GM19193 (cell line): ENCODE results near the gene NGRN.

ENCODE experiments used
- POLR2A ChIP-seq: IDR thresholded peaks from 4 replicates; pipeline ENCODE4 v1.6.1; 2011; ENCODE audit not compliant: insufficient read depth, insufficient read length; ENCODE audit errors: extremely low read depth

Gene NGRN

GRCh38 chr15:90265271-90266060, at the start of gene NGRN:
NGRN (plus strand) TSS chr15:90265672; CDS start chr15:90265713, 41 bp downstream.
- peak; percentile 97 for TF ChIP-seq POLR2A

GRCh38 chr15:90217671-90218394, 47.6 kb upstream of the NGRN start:
- no peak for TF ChIP-seq POLR2A

- no peak for TF ChIP-seq POLR2A
Measured at GRCh38 chr15:90219421-90220141, 45.9 kb upstream of the NGRN start.

GRCh38 chr15:90221246-90221900, 44.1 kb upstream of the NGRN start:
- no peak for TF ChIP-seq POLR2A

GRCh38 chr15:90222547-90222946, 42.9 kb upstream of the NGRN start:
- no peak for TF ChIP-seq POLR2A

GRCh38 chr15:90223441-90224165, 41.9 kb upstream of the NGRN start:
- no peak for TF ChIP-seq POLR2A

GRCh38 chr15:90225047-90225446, 40.4 kb upstream of the NGRN start:
- no peak for TF ChIP-seq POLR2A

GRCh38 chr15:90225504-90226234, 39.8 kb upstream of the NGRN start:
- TF ChIP-seq POLR2A, result no peak

- no peak for TF ChIP-seq POLR2A
Measured at GRCh38 chr15:90227336-90227735, 38.1 kb upstream of the NGRN start.

- no peak for TF ChIP-seq POLR2A
Measured at GRCh38 chr15:90227816-90228772, 37.4 kb upstream of the NGRN start.

GRCh38 chr15:90228960-90229359, 36.5 kb upstream of the NGRN start:
- no peak for TF ChIP-seq POLR2A

- peak; percentile 20 for TF ChIP-seq POLR2A
Measured at GRCh38 chr15:90230071-90230494, 35.4 kb upstream of the NGRN start.

- TF ChIP-seq POLR2A, result no peak
Measured at GRCh38 chr15:90230610-90231009, 34.9 kb upstream of the NGRN start.
